HCT116 (cell line): Measurements from ENCODE around the gene HRNR. TPM values are rescaled to one million over a fixed set of nuclear protein-coding genes. Genes with fewer than 3 reads are reported as not detected.

Experiments used
- ATAC-seq: fragments of 200-7000 bp; cut with Tn5 transposase; 2 replicates; pipeline ENCODE4 v1.9.1; 2020; ENCODE audit warnings: mild to moderate bottlenecking, moderate library complexity
- BruUV-seq: library from RNA; stranded (reverse); fragments of 400-500 nt; replicated peaks from 2 replicates; lab custom pipeline; 2021; lab: Mats Ljungman, UMichigan
- CTCF ChIA-PET: fragments of 300-600 bp; sonication (Branson Sonifier 250); formaldehyde crosslinking; loops from one replicate; lab custom pipeline; 2021; ENCODE audit warnings: antibody characterized with exemption; lab: Charles Lee
- POLR2A ChIA-PET: fragments of 300-600, 350-600 bp; sonication (Branson Sonifier 250); formaldehyde crosslinking; loops from one replicate; lab custom pipeline; 2021; ENCODE audit warnings: antibody characterized with exemption; lab: Charles Lee
- RAD21 ChIA-PET, 2 experiments: fragments of 300-600 bp; sonication (Branson Sonifier 250); formaldehyde crosslinking; loops; one replicate each; lab custom pipeline; 2023; ENCODE audit warnings: low total read pairs in 2 of 2; ENCODE audit not compliant: uncharacterized antibody in 2 of 2, unreplicated experiment in 2 of 2, low non-redundant PET in 1 of 2; lab: Charles Lee
- DNase-seq: peaks from one replicate; pipeline ENCODE4 v3.0.0-alpha.2; 2010; ENCODE audit warnings: low read depth, low spot score
- H2AFZ ChIP-seq: fragments of 200-600 bp; shearing (Covaris generic), sonication (generic); 2 replicates; pipeline ENCODE4 v1.6.1; 2017; ENCODE audit warnings: low read depth, mixed run types, mixed read lengths, antibody characterized with exemption, low read length; ENCODE audit not compliant: poor library complexity, severe bottlenecking
- H3K27ac ChIP-seq: 2 replicates; pipeline ENCODE4 v1.5.1; 2012; ENCODE audit warnings: low read depth, low read length
- H3K27me3 ChIP-seq: fragments of 200-600 bp; sonication (generic); 2 replicates; pipeline ENCODE4 v1.6.1; 2016; ENCODE audit warnings: mixed run types, low read length, mixed read lengths; ENCODE audit not compliant: insufficient read depth
- H3K36me3 ChIP-seq, 2 experiments: fragments of 200-500 bp in 1 of 2; fragments of 200-600 bp in 1 of 2; sonication (Bioruptor generic) in 1 of 2; sonication (generic) in 1 of 2; 2 replicates each; pipeline versions ENCODE4 v1.5.1 to v1.6.1; 2014 to 2016; ENCODE audit warnings: low read length in 2 of 2, inconsistent platforms in 1 of 2, mixed read lengths in 1 of 2, mixed run types in 1 of 2; ENCODE audit not compliant: insufficient read depth in 2 of 2, control insufficient read depth in 1 of 2
- H3K4me1 ChIP-seq, 2 experiments: fragments of 200-600 bp in 1 of 2; sonication (generic) in 1 of 2; 2 replicates each; pipeline versions ENCODE4 v1.5.1 to v1.6.1; 2012 to 2017; ENCODE audit warnings: low read length in 2 of 2, inconsistent platforms in 1 of 2, mild to moderate bottlenecking in 1 of 2, mixed read lengths in 1 of 2, mixed run types in 1 of 2, moderate library complexity in 1 of 2; ENCODE audit not compliant: insufficient read depth in 2 of 2, control insufficient read depth in 1 of 2
- H3K4me2 ChIP-seq: fragments of 200-600 bp; sonication (generic); 2 replicates; pipeline ENCODE4 v1.6.1; 2017; ENCODE audit warnings: mixed run types, low read length, mixed read lengths
- H3K4me3 ChIP-seq, 2 experiments: fragments of 200-600 bp in 1 of 2; sonication (generic) in 1 of 2; replicated peaks in 1 of 2; 2 replicates each; pipeline ENCODE4 v1.5.1; 2011 to 2016; ENCODE audit warnings: low read length in 2 of 2, control low read depth in 1 of 2, low read depth in 1 of 2, mild to moderate bottlenecking in 1 of 2, mixed read lengths in 1 of 2, mixed run types in 1 of 2
- H3K79me2 ChIP-seq: fragments of 200-600 bp; sonication (generic); 2 replicates; pipeline ENCODE4 v1.6.1; 2017; ENCODE audit warnings: mild to moderate bottlenecking, mixed run types, low read length, moderate library complexity, mixed read lengths; ENCODE audit not compliant: insufficient read depth
- H3K9ac ChIP-seq: fragments of 200-600 bp; sonication (generic); 2 replicates; pipeline ENCODE4 v1.6.1; 2016; ENCODE audit warnings: low read length, mixed read lengths
- H3K9me2 ChIP-seq: fragments of 200-600 bp; sonication (generic), shearing (Covaris generic); 2 replicates; pipeline ENCODE4 v1.6.1; 2017; ENCODE audit warnings: mixed run types, mild to moderate bottlenecking, moderate library complexity; ENCODE audit not compliant: insufficient read depth
- H3K9me3 ChIP-seq, 2 experiments: fragments of 200-500 bp in 1 of 2; fragments of 200-600 bp in 1 of 2; sonication (Bioruptor generic) in 1 of 2; sonication (generic) in 1 of 2; 2 replicates each; pipeline ENCODE4 v1.6.1; 2014 to 2017; ENCODE audit warnings: low read length in 2 of 2, mixed read lengths in 2 of 2, inconsistent platforms in 1 of 2, low read depth in 1 of 2, mild to moderate bottlenecking in 1 of 2, mixed run types in 1 of 2, moderate library complexity in 1 of 2; ENCODE audit not compliant: control insufficient read depth in 1 of 2, insufficient read depth in 1 of 2
- H4K20me1 ChIP-seq: fragments of 200-600 bp; sonication (generic), shearing (Covaris generic); 2 replicates; pipeline ENCODE4 v1.6.1; 2017; ENCODE audit warnings: mixed run types, mild to moderate bottlenecking, moderate library complexity; ENCODE audit not compliant: insufficient read depth
- CBX3 ChIP-seq: IDR thresholded peaks from 2 replicates; pipeline ENCODE4 v1.6.1; 2012; ENCODE audit warnings: low read depth
- CEBPB ChIP-seq: IDR thresholded peaks from 2 replicates; pipeline ENCODE4 v1.6.1; 2012; ENCODE audit warnings: low read depth
- EGR1 ChIP-seq: IDR thresholded peaks from 2 replicates; pipeline ENCODE4 v1.6.1; 2012; ENCODE audit warnings: low read depth
- ELF1 ChIP-seq: IDR thresholded peaks from 2 replicates; pipeline ENCODE4 v1.6.1; 2012; ENCODE audit warnings: low read depth, borderline replicate concordance
- EZH2 ChIP-seq: fragments of 200-600 bp; sonication (generic); IDR thresholded peaks from 2 replicates; pipeline ENCODE4 v1.6.1; 2017; ENCODE audit warnings: antibody characterized with exemption, mixed run types
- EZH2phosphoT487 ChIP-seq: fragments of 200-600 bp; IDR thresholded peaks from 2 replicates; pipeline ENCODE4 v1.6.1; 2018; ENCODE audit warnings: antibody characterized with exemption, borderline replicate concordance
- FOSL1 ChIP-seq: IDR thresholded peaks from 2 replicates; pipeline ENCODE4 v1.6.1; 2012; ENCODE audit warnings: low read depth
- JUND ChIP-seq: IDR thresholded peaks from 2 replicates; pipeline ENCODE4 v1.6.1; 2012
- RAD21 ChIP-seq: IDR thresholded peaks from 2 replicates; pipeline ENCODE4 v1.6.1; 2012; ENCODE audit warnings: low read depth, mild to moderate bottlenecking
- SIN3A ChIP-seq: IDR thresholded peaks from 2 replicates; pipeline ENCODE4 v1.6.1; 2012; ENCODE audit warnings: low read depth
- SP1 ChIP-seq: IDR thresholded peaks from 2 replicates; pipeline ENCODE4 v1.6.1; 2012; ENCODE audit warnings: low read depth
- SRF ChIP-seq: IDR thresholded peaks from 2 replicates; pipeline ENCODE4 v1.6.1; 2012; ENCODE audit warnings: low read depth
- TCF7L2 ChIP-seq: IDR thresholded peaks from 2 replicates; pipeline ENCODE4 v1.7.0; 2011; ENCODE audit warnings: borderline replicate concordance, inconsistent platforms; ENCODE audit not compliant: insufficient read depth, insufficient read length; ENCODE audit errors: extremely low read depth
- ZFX ChIP-seq: fragments of 450-650 bp; IDR thresholded peaks from 2 replicates; pipeline ENCODE4 v1.6.1; 2017
- ZNF274 ChIP-seq: fragments of 200-500 bp; sonication (Bioruptor generic); IDR thresholded peaks from 2 replicates; pipeline ENCODE4 v1.6.1; 2014; ENCODE audit warnings: mild to moderate bottlenecking, low read depth, low read length, inconsistent platforms
- intact Hi-C: fragments of 100-400 bp; cut with micrococcal nuclease; formaldehyde crosslinking; loops from 2 replicates; pipeline ENCODE4 v1.10.0; 2022
- total RNA-seq: library from RNA; stranded (reverse); gene quantifications from one replicate; pipeline ENCODE4 v1.2.1, GENCODE V29; 2021; ENCODE audit not compliant: unreplicated experiment
- TF ChIP-seq, protein P1 (sequence below), 3 experiments: fragments of 200-600 bp in 1 of 3; sonication (generic) in 1 of 3; IDR thresholded peaks in 2 of 3; conservative IDR thresholded peaks in 1 of 3; 2 replicates each; pipeline ENCODE4 v1.5.1; 2012 to 2017; ENCODE audit warnings: low read depth in 2 of 3, low read length in 2 of 3, antibody characterized with exemption in 1 of 3, borderline replicate concordance in 1 of 3, control low read depth in 1 of 3, mild to moderate bottlenecking in 1 of 3, mixed read lengths in 1 of 3, mixed run types in 1 of 3, moderate library complexity in 1 of 3; ENCODE audit not compliant: insufficient read depth in 1 of 3
- TF ChIP-seq, protein P2 (sequence below): IDR thresholded peaks from 2 replicates; pipeline ENCODE4 v1.6.1; 2012
- TF ChIP-seq, protein P3 (sequence below): IDR thresholded peaks from 2 replicates; pipeline ENCODE4 v1.6.1; 2012; ENCODE audit warnings: low read depth
- TF ChIP-seq, protein P4 (sequence below): IDR thresholded peaks from 2 replicates; pipeline ENCODE4 v1.6.1; 2012
- TF ChIP-seq, protein P5 (sequence below): IDR thresholded peaks from 2 replicates; pipeline ENCODE4 v1.6.1; 2011; ENCODE audit warnings: mild to moderate bottlenecking, low read length, moderate library complexity; ENCODE audit not compliant: insufficient replicate concordance; ENCODE audit errors: extremely low read depth

The HRNR gene
- total RNA-seq, 1 experiment from 2014 or later = not detected

DNA sequence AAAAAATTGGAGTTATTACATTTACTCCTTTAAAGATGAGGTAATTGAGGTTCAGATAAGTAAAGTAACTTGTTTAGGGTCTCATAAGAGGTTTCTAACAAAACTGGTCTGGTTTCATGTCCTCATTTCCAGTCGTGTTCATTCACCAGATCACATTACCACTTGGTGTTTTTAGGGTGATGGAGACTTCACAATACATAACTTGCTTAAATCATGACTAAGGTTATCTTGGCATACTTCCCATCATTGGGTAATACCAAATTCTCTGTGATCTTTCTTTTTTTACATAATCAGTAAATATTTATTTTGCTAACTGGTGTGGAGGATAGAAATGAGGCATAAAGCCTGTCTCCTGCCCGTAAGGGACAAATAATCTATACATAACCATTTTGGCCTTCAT lies 33.4 kb downstream of the HRNR start:
- Histone ChIP-seq H3K79me2 (no peaks in the 10 kb centered on the region), H3K27me3 (peaks cover 6% of the 10 kb centered on the region; the same call in 1 of the 2 replicates), H3K4me1 (no peaks in the 10 kb centered on the region)
- TF ChIP-seq CBX3 (no peak), CEBPB (no peak), SP1 (no peak), JUND (no peak), ZNF274 (no peak), EZH2 (no peak), SIN3A (no peak), ELF1 (no peak), SRF (no peak), ZFX (no peak), TCF7L2 (no peak), FOSL1 (no peak), EGR1 (no peak), RAD21 (no peak), EZH2phosphoT487 (no peak)
- TF ChIP-seq, protein P1, sequence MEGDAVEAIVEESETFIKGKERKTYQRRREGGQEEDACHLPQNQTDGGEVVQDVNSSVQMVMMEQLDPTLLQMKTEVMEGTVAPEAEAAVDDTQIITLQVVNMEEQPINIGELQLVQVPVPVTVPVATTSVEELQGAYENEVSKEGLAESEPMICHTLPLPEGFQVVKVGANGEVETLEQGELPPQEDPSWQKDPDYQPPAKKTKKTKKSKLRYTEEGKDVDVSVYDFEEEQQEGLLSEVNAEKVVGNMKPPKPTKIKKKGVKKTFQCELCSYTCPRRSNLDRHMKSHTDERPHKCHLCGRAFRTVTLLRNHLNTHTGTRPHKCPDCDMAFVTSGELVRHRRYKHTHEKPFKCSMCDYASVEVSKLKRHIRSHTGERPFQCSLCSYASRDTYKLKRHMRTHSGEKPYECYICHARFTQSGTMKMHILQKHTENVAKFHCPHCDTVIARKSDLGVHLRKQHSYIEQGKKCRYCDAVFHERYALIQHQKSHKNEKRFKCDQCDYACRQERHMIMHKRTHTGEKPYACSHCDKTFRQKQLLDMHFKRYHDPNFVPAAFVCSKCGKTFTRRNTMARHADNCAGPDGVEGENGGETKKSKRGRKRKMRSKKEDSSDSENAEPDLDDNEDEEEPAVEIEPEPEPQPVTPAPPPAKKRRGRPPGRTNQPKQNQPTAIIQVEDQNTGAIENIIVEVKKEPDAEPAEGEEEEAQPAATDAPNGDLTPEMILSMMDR (IDR thresholded peaks at IDR 0.05 in 2 of 3, conservative IDR thresholded peaks at IDR 0.05 in 1 of 3; ENCODE audit: borderline replicate concordance in 1 of 3, insufficient read depth in 1 of 3, low read depth in 2 of 3, low read length in 2 of 3) = no peak
- TF ChIP-seq, protein P2, sequence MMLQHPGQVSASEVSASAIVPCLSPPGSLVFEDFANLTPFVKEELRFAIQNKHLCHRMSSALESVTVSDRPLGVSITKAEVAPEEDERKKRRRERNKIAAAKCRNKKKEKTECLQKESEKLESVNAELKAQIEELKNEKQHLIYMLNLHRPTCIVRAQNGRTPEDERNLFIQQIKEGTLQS = no peak
- TF ChIP-seq, protein P3, sequence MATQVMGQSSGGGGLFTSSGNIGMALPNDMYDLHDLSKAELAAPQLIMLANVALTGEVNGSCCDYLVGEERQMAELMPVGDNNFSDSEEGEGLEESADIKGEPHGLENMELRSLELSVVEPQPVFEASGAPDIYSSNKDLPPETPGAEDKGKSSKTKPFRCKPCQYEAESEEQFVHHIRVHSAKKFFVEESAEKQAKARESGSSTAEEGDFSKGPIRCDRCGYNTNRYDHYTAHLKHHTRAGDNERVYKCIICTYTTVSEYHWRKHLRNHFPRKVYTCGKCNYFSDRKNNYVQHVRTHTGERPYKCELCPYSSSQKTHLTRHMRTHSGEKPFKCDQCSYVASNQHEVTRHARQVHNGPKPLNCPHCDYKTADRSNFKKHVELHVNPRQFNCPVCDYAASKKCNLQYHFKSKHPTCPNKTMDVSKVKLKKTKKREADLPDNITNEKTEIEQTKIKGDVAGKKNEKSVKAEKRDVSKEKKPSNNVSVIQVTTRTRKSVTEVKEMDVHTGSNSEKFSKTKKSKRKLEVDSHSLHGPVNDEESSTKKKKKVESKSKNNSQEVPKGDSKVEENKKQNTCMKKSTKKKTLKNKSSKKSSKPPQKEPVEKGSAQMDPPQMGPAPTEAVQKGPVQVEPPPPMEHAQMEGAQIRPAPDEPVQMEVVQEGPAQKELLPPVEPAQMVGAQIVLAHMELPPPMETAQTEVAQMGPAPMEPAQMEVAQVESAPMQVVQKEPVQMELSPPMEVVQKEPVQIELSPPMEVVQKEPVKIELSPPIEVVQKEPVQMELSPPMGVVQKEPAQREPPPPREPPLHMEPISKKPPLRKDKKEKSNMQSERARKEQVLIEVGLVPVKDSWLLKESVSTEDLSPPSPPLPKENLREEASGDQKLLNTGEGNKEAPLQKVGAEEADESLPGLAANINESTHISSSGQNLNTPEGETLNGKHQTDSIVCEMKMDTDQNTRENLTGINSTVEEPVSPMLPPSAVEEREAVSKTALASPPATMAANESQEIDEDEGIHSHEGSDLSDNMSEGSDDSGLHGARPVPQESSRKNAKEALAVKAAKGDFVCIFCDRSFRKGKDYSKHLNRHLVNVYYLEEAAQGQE = no peak
- TF ChIP-seq, protein P4, sequence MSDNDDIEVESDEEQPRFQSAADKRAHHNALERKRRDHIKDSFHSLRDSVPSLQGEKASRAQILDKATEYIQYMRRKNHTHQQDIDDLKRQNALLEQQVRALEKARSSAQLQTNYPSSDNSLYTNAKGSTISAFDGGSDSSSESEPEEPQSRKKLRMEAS = no peak
- TF ChIP-seq, protein P5, sequence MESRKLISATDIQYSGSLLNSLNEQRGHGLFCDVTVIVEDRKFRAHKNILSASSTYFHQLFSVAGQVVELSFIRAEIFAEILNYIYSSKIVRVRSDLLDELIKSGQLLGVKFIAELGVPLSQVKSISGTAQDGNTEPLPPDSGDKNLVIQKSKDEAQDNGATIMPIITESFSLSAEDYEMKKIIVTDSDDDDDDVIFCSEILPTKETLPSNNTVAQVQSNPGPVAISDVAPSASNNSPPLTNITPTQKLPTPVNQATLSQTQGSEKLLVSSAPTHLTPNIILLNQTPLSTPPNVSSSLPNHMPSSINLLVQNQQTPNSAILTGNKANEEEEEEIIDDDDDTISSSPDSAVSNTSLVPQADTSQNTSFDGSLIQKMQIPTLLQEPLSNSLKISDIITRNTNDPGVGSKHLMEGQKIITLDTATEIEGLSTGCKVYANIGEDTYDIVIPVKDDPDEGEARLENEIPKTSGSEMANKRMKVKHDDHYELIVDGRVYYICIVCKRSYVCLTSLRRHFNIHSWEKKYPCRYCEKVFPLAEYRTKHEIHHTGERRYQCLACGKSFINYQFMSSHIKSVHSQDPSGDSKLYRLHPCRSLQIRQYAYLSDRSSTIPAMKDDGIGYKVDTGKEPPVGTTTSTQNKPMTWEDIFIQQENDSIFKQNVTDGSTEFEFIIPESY = no peak
- TF ChIP-seq, all 23 proteins: peak for 0
- ChIA-PET POLR2A (no interaction called here), RAD21 (interaction anchor here (0.9 to 1.2 kb wide), 2 partner anchors 267 to 268 kb away, joined by 3 read pairs; no protein-coding TSS in a partner anchor), CTCF (interaction anchor here (2.6 kb wide), 1 partner anchor 268 kb away, joined by 18 read pairs; no protein-coding TSS in a partner anchor)
- Histone ChIP-seq H3K27ac (no peak overlapping the region), H4K20me1 (no peaks in the 10 kb centered on the region), H3K4me3 (no peak overlapping the region), H3K9me2 (no peaks in the 10 kb centered on the region), H2AFZ (no peak overlapping the region), H3K4me2 (no peak overlapping the region), H3K9me3 (no peaks in the 10 kb centered on the region), H3K36me3 (no peaks in the 10 kb centered on the region), H3K9ac (no peak overlapping the region)
- no peak for ATAC-seq
- no TSS peak for BruUV-seq
- DNase-seq = no peak
- intact Hi-C loops = loop anchor here (1.0 to 2.0 kb wide), 4 partner anchors 37 to 342 kb away; no protein-coding TSS in a partner anchor
